GM18519 (cell line): Measurements from ENCODE around the gene PDGFC.

Experiments used
- ATAC-seq: cut with Tn5 transposase; IDR thresholded peaks from one replicate; pipeline ENCODE4 v1.9.1; 2021; ENCODE audit warnings: mild to moderate bottlenecking, moderate library complexity; ENCODE audit not compliant: unreplicated experiment, low FRiP score

The PDGFC gene

DNA sequence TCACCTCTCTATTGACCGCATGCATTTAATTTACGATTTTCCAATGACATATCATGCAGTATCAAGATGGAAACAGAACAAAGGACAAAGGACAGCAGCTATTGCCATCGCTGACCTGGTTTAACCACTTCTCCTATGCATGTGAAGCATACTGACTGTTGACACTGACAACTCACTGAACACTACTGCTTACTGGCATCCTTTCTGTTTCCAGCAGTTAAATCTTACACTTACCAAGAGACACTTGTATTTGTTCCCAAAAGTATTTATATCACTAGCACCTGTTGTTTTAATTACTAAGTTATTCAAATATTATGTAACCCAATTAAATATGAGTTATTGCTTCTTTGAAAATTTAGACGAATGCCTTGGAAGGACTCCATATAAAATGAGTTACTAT lies 176.7 kb downstream of the PDGFC start:
- ATAC-seq: no peak

DNA sequence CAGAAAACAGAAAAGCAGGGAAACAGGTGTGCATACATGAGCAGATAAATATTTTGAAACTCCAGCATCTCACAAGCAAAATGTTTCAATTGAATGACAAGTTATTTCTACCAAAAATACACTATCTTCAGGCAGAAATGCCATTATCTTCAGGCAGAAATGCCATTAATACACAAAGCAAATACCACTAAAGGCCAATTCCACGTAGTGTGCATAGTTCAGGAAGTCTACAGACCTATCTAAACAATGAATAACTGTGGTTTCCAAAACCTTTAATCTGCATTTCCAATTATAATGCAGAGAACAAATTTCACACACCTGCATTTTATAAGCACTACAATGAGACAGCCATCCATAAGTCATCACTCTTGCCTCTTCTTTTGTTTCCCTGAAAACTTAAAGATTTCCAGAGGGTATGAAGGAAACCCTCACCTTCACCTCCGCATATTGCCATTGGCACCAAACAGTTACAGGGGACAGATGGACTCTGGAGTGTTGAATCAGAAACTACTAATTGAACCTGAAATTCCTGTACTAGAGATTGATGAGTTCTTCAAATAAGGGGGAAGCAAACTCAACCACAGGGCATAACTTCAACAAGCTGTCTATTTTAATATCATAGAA lies 179.0 kb downstream of the PDGFC start:
- no peak for ATAC-seq

DNA sequence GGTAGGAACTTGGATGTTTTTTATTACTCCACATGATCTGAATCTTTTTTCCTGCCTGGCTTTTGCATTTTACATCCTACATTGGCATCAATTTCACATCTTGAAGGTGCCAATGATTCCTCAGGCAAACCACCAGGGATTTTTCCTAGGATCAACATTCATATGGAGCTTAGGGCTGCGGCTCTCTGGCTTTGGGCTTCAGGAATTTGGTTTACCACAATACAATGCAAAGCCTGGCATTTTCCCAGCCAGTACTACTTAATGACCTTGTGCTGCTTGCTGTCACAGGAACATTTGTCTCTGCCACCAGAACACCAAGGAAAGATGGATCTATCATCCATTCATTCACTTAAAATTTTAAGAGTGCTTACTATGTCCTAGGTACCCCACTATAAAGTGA lies 180.7 kb downstream of the PDGFC start:
- ATAC-seq: no peak

DNA sequence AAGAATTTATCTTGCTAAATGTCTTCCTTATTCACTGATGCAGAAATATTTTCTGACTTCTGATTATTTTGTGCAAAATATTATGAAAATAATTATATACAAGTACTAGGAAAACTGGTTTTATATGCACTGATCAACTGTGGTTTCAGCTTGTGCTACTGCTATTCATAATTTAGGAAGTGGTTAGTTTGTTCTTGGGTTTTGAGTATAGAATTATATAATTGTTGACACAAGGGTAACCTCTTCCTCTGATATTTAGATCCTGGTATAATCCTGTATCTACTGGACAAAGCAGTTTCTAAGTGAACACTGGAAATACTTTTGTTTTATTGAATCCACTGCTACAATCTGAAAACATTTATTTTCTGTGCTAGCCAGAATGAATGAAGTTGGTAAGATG lies 182.8 kb downstream of the PDGFC start:
- no peak for ATAC-seq

DNA sequence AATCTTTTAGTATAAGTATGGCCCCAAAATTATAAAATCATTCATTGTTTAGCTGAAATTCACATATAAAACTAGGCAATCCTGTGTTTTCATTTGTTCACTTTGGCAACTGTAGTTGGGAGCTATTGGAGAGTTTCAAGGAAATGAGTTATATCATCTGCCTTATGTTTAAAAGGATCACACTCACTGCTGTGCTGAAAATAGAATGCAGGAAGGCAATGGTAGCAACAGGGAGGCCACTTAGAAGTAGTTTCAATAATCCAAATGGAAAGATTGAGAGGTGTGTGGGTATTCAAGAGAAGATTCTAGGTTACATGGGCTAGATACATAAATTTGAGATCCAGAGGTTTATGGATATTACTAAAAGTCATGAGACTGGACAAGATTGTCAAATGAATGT lies 184.9 kb downstream of the PDGFC start:
- no peak for ATAC-seq

- ATAC-seq: no peak
Observed at GRCh38 chr4:156784970-156785369, 186.6 kb downstream of the PDGFC start.

- no peak for ATAC-seq
Observed at GRCh38 chr4:156783966-156784365, 187.6 kb downstream of the PDGFC start.

- ATAC-seq: no peak
Observed at GRCh38 chr4:156782491-156782890, 189.1 kb downstream of the PDGFC start.

DNA sequence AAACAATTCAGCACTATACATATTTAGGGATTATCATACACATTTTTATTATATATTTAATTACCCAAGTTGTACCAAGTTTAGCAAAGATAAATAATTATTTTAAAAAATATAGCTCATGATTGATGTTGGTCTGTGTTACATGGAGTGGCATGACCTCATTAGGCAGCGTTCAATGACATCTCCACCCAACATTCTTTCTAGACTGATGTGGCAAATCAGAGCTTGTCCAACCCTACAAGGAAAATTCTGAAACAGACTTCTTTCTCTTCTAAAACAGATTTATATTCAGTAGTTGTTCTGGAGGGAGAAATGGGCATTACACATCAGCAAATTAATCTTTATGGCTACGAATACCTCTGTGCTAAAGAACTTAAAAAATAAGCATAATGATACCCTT lies 189.7 kb downstream of the PDGFC start:
- no peak for ATAC-seq

GRCh38 chr4:156779774-156780173 lies 191.8 kb downstream of the PDGFC start:
- ATAC-seq: no peak

GRCh38 chr4:156779042-156779441 lies 192.6 kb downstream of the PDGFC start:
- ATAC-seq: no peak

DNA sequence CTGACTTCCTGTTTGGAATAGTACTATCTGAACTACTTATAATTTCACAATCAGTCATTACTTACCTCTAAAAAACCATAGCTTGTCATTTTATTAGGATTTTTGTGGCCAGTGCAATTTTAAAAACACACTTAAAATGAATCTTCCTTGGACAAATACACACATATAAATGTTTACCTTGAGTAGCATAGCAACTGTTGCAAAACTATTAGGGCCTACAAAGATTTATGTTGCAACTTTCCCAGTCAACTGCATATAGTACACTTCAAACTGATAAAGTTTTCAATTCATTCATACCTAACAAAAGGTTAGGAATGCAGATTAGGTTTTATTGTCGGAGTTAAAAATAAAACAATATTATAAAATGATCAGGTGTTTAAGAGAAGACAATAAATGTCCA lies 193.0 kb downstream of the PDGFC start:
- ATAC-seq: no peak

DNA sequence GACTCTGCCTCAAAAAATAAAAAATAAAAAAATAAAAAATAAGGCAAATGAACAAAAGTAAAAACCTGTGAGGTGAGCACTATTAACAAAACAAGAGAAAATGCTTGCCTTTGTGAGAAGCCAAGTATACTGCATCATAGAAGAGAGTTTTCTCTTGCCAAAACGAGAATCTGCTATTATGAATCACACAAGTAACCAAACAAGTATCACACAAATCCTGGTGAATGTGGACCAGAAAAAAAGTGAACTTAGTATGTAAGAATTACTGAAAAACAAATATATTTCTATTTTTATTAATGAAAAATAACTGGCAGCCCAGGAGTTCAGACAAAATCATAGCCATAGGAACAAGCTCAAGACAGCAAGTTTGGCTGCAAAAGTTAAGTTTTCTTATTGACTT lies 193.5 kb downstream of the PDGFC start:
- no peak for ATAC-seq

DNA sequence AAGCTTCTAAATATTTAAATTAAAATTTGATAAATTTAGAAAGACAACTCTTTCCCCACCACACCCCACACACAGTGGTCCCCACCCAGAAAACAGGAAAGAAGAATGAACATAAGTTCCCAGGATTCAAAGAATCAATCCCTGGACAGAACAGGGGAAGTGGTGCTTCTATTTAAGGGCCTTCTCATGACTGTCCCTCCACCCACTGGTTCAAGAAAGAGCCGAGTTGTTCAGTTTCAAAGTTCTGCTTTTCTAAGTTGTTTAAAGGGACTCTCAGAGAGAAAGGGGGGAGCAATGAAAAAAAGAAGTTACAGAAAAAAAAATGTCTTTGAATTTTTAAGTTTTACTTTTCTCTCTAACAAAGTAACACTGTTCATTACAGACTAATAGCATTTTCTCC lies 195.8 kb downstream of the PDGFC start:
- no peak for ATAC-seq

DNA sequence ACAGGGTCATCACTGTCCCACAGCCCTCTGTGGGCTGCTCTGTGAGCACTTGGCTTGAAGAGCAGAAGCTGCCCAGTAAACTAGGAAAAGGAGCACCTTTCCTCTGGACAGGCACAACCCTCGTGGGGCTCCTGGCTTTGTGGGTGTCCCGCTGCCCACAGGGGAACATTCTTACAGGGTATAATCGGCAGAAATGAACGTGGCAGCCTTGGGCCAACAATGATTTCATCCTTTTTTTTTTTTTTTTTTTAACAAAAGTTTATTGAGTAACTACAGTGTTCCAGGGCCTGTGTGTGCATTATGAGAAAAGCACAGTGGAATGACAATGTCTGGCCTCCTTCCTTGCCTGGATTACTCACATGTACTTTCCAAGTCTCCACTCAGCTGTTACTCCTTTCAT lies 197.2 kb downstream of the PDGFC start:
- ATAC-seq: no peak

DNA sequence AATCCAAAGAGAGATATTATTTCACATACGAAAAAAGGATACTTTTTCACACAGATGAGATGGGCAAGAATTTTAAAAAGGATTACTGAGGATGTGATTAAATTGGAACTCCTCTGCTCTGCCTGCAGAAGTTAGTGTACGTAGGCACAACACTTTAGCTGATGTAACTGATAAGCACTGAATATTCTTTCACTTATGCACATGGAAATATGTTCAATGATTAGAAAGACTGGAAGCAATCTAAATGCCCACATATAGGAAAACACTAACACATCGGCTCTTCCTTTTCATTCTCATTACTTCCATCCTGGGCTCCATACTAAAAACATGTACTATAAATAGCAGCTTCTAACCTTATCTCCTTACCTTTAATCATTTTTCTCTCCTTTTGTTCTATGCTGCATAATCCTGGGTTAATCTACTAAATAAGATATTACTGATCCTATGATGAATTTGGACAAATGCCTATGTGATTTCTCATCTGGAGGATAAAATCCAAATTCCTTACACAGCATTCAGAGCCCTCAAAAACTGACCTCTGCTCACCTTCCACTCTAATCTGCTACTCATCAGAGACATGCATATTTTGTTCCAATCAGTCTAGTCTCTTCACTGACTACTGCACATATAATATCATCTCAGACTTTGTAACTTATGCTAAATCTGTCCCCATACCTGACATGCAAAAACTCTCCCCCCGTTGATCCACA lies 197.8 kb downstream of the PDGFC start:
- ATAC-seq: no peak

DNA sequence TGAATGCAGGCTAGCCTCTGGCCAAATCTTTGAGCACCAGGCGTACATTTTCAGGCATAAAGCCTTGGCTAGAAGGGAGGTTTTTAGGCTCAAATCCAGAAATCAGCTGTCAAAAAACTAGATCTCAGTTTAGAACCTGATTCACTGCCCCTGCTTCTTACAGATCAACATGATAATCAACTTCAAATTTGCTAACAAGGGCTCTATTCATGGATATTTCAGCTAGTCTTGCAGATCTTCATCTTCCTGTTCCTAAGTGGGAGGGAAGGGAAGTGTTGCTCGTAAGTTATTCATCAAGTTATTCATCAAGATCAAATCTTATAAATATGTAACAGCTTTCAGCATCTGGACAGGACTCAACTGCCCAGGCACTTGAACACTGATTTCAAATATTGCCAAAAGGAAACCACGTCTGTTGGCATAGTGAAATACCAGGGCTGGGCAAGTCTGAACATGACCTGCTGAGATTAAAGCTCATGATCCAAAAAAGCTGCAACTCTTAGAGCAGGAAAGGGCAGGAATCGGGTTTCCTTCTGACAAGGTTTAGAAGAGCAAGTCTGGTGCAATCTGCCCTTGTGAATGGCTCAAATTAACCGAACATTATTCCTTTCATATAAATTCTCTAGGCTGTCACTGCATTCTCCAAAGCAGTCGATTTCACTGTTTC lies 200.3 kb downstream of the PDGFC start:
- ATAC-seq: no peak

GRCh38 chr4:156770140-156770539 lies 201.5 kb downstream of the PDGFC start:
- no peak for ATAC-seq

DNA sequence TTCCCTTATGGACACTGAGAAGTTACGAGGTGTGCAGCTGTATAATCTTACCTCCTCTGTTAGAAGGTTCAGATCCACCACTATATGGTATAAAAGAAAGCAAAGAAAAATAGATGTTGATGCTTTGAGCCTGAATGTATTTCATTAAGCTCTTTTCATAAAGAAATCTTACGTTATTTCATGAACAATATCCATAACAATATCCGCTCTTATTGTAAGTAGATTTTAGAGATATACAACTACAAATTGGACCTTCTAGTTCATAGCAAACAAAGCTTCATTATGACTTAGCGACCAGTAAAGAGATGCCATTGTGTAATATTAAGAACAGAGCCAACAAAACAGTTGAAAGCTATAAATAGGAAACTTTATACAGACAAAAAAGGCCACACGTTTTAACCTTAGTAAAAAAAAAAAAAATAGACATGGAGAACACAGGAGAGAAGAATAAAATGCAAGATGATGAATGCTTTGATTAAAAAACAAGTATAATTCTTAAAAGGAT lies 203.6 kb downstream of the PDGFC start:
- ATAC-seq: no peak

GRCh38 chr4:156766846-156767245 lies 204.8 kb downstream of the PDGFC start:
- no peak for ATAC-seq

- no peak for ATAC-seq
Observed at GRCh38 chr4:156765277-156765676, 206.3 kb downstream of the PDGFC start.

GRCh38 chr4:156764846-156765245 lies 206.8 kb downstream of the PDGFC start:
- ATAC-seq: no peak
